HG03280 (cell line): Measurements from ENCODE around the gene RHOT2.

Source experiments
- ATAC-seq: cut with Tn5 transposase; IDR thresholded peaks from one replicate; pipeline ENCODE4 v1.9.1; 2021; ENCODE audit warnings: mild to moderate bottlenecking, moderate library complexity; ENCODE audit not compliant: unreplicated experiment

The RHOT2 gene

GRCh38 chr16:667780-668518 lies at the start of gene RHOT2:
Gene RHOT2, plus strand, starts transcription at chr16:668132. Its CDS starts 68 bp downstream, at chr16:668200.
- peak; percentile 82 for ATAC-seq

DNA sequence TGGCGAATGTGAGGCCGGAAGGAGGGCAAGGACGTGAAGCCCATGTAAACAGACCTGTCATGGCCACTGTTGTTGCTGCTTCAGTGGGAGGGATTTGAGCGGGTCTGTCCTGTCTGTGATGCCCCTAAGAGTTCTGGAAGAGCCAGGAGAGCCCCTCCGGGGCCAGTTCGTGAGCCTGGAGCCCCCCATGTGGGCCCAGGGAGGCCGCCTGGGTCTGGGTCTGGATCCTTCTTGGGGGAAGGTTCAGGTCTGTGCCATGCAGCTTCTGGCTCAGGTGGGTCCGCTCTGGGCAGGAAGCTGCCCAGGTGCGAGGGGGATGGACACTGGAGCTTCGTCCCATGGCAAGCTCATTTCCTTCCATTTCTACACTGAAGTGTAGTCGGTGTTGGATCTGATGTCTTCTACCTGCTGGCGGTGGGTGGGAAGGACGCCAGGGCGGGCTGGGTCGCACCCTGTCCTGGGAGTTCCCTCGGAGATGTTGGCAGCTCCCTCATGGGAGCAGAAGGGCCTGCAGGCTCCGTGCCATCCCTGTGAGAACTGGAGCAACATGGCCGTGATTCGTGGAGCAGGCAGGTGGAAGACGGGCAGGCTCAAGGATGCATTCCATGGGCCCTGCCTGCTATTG lies 48.3 kb upstream of the RHOT2 start:
- ATAC-seq, result no peak

DNA sequence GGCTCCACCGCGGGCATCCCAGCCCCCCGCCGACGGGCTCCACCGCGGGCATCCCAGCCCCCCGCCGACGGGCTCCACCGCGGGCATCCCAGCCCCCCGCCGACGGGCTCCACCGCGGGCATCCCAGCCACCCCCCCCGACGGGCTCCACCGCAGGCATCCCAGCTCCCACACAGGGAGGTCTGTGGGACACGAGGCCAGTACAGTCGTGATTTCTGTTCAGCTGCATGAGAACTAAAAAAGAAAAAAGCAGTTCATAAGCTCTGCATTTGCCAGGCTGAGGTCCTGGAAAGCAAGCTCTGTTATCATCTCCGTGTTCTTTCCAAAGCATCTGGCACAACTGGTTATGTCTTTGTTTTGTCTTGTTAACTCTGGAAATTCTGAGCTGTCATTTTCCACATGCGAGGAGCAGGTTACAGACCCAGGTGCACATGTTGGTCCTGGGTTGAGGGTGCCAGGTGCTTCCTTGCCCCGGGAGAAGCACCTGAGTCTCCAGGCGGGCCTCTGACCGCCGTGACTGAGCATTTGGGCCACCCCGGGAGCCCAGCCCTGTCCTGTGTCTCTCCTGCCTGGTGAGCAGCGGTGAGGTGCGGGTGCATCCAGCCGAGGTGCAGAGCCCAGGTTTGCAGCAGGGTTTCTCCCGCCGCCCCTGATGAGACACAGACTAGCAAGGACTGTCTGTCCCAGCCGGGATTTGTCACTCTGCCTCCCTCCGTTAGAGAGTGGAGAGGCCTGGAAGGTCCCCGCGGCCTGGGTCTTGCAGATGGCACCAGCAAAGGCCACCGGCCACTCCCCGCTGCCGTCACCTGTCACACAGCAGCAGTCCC lies 47.0 kb upstream of the RHOT2 start:
- ATAC-seq, result no peak

GRCh38 chr16:621526-622105 lies 46.3 kb upstream of the RHOT2 start:
- ATAC-seq, result no peak

DNA sequence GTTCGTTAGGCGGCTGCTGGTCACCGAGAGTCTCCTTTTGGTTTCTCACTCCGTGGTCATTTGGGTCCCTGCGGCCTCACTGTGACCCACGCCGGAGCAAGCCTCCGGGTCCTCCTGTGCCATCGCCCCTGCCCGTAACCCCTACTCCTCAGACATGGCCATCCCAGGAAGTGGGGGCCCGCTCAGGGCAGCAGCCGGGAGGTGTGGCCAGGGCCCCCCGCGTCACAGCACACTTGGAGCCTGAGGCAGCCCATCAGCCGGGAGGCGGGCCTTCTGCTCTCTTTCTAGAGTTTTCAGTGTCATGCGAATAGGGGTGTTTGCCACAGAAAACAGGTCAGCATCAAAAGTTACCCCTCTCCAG lies 45.0 kb upstream of the RHOT2 start:
- no peak for ATAC-seq

DNA sequence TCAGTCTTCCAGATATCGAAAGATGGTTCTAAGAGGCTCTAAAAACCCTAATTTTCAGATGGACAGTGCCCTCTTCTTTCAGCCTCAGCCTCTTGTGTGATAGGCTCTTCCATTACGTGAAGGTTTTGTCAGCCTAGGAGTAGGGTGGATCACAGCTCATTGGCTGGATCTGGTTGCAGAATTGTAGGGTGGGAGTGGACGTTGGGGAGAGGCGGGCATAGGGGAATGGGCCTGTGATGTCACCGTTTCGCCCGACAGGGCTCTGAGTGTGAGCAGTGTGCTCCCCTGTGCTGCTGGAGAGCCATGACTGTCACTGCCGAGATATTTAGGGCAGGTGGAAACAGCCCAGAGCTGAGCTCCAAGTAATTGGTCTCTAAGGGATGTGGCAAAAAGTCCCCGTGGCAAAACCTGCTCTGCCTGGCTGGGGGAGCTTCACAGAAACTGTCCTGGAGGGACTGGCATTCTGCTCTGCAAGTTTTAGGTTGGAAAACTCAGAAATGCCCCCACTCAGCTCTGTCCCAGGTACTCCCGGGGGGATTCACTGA lies 43.3 kb upstream of the RHOT2 start:
- no peak for ATAC-seq

DNA sequence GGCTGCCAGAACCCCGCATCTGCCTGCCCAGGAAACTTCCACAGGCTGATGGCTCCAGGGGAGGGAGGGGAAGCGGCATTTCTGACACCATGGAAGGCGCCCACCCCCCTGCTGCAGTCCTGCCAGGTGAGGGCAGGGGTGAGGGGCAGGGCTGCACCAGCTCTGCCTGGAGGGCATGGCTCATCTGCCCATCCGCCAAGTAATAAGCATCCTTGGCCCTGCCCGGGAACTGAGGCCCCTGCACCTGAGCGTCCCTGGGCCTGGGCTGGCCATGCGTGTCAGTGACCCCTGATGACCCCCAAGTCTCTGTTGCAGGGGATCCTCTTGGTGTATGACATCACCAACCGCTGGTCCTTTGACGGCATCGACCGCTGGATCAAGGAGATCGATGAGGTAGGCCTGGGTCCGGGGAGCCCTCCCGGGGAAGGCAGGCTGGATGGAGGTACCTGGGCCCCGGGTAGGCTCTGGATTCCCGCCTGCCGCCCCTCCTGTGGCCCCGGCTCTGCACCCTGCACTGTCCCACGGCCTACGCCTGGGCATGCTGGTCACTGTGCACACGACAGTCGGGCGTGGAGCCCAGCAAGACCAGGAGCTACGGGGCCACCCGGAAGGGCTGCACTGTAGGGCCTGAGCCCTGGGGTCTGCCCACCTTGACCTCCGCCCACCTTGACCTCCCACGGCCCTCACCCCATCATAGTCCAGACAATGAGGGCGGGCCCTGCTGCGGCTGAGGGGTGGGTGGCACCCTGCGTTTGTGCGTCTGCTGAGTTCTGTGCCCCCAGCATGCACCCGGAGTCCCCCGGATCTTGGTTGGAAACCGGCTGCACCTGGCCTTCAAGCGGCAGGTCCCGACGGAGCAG lies 42.6 kb upstream of the RHOT2 start:
- no peak for ATAC-seq

DNA sequence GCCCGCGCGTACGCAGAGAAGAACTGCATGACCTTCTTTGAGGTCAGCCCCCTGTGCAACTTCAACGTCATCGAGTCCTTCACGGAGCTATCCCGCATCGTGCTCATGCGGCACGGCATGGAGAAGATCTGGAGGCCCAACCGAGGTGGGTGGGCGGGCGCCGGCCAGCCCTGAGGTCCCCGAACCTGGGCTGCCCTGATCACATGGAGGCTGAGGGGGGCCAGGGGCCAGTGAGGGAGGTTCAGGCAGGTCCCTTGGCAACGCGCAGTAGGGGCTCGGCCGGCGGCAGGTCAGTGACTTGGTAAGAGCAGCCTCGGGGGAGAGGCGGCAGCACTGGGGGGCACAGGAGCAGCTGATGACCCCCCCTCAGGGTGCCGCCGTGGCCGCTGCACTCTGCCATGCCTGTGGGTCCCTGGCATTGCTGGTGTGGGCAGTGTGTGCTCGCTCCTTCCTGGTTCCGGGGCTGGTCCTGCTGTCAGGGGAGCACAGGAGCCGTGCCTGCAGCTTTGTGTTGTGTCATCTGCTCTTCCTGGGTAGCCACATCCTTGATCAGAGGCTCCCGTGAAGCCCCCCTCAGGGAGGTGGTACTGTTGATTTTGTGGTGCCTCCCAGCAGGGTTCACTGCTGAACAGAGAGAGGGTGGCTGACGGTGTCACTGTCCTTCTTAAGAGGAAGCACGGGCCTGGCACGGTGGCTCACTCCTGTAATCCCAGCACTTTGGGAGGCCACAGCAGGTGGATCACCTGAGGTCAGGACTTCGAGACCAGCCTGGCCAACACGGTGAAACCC lies 41.8 kb upstream of the RHOT2 start:
- no peak for ATAC-seq

- ATAC-seq, result no peak
Measured at GRCh38 chr16:626787-627453, 41.0 kb upstream of the RHOT2 start.

DNA sequence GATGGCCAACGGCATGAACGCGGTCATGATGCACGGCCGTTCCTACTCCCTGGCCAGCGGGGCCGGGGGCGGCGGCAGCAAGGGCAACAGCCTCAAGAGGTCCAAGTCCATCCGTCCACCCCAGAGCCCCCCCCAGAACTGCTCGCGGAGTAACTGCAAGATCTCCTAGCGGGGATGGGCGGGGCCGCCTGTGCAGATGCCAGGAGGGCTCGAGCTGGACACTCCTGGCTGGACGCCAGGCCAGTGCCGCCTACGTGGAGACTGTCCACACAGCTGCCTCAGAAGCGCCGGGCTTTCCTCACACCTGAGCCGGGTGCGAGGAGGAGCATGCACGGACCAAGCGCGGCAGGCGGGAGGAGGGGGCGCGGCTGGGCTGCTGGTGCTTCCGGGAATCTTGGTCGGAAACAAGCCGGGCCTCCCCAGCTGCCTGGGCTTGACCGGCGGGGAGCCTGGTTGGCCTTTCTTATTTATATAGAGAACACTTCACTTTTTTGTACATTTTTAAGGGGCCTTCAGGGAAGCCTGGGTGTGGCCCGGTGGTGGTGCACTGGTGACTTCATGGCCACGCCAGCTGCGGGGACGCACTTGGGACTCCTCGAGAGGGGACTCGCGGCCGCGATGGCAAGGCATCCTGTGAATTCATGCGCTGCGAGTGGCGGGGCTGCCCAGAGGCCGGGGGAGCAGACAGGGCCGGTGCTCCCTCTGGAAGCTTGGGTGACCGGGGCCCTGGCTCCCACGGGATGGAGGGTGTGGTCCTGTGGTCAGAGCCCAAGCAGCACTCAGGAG lies 40.3 kb upstream of the RHOT2 start:
- ATAC-seq, result no peak

DNA sequence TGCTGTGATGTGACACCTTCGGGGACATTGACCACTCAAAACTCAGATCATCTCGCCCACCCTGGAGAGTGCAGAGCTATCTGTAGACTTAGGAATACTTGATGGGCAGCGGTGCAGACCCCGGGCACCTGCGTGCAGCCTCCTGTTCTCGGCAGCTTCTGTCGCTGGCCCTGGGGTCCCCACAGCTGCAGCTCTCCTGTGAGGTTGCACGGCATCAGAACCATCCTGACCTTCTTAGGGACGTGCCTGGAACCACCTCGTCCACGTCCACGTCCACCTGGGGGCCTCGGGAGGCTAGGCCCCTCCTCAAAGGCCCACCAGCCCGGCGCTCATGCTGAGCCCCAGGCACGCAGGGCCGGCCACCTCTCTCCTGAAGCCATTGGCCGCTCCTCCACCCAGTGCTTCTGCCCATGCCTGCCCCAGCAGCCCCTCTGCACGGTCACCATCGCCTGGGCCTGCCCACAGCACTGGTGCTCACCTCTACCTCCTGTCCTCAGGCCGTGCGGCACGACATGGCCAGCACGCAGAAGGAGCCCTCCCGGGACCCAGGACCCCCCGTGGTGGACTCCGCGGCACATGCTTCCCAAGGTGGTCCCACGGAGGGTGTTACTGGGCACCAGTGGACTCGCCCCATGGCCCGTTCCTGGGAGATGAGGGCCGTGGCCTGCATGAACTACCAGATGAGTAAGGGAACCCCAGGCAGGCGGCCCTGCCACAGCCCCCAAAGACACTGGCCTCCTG lies 39.4 kb upstream of the RHOT2 start:
- no peak for ATAC-seq

DNA sequence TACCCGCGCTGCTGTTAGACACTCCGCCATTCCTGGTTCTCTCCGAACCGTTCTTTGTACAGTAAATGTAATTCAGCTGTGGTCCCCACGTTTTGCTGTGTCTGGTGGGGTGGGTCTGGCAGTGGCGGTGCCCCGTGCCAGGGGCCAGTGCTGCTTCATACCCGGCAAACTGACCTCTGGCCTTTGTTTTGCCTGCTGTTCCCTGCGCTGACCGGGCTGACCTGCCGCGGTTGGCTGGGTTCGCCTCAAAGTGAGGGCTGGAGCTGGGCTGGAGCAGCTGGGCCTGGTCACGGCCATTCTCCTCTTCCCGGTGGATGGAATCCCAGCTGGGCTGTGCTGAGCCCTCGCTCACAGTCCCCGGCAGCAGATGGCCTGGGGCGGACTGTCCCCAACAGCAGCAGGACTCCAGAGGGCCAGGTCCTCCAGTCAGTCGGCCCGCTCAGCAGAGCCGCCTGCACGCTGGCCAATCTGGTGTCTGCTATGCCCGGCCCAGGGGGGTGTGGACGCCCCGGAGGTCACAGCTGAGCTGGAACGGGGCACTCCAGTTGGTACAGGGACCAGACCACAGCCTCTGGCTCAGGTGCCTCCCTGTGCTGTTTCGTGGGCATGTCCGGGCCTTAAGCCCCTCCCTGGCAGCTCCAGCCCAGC lies 38.6 kb upstream of the RHOT2 start:
- ATAC-seq, result no peak

DNA sequence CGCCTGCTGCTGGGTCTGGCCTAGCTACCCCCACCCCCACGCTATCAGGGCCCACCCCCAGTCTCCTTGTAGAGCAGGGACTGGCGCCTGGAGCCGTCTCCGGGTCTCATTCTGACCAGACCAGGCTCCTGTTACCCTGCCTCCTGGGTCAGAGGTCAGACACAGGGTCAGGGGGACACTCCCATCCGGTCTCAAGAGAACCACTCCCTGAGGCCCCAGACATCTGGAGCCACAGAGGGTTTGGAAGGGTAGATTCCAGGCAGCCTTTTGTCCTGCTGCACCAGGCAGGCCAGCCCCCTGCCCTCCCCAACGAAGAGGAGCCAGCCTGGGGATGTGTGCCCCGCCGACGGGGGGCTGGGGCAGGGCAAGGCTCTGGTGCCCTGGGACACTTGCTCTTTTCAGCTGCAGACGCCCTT lies 38.1 kb upstream of the RHOT2 start:
- no peak for ATAC-seq

- ATAC-seq, result no peak
Measured at GRCh38 chr16:630249-630814, 37.6 kb upstream of the RHOT2 start.

GRCh38 chr16:630815-631405 lies 37.0 kb upstream of the RHOT2 start, which contains the start of gene WFIKKN1:
Gene WFIKKN1, plus strand, starts transcription at chr16:630985. Its CDS starts 269 bp downstream, at chr16:631254.
- ATAC-seq, result no peak

DNA sequence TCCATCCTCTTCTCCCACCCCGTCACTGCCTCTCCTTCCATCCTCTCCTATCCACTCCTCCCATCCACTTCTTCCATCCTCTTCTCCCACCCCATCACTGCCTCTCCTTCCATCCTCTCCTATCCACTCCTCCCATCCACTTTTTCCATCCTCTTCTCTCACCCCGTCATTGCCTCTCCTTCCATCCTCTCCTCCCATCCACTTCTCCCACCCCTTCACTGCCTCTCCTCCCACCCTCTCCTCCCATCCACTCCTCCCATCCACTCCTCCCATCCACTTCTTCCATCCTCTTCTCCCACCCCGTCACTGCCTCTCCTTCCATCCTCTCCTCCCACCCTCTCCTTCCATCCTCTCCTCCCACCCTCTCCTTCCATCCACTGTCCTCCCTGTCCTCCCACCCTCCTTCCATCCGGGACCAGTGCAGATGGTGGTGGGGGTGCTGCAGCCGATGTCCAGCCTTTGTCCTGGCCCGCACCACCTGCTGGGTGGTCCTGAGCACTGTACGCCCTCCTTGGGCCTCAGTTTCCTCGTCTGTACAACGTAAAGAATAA lies 36.0 kb upstream of the RHOT2 start:
- ATAC-seq, result no peak
